DOHH2 (cell line): ENCODE data around the gene LUZP1.

Experiments
- CTCF ChIP-seq: fragments of 200-600 bp; sonication (generic); IDR thresholded peaks from one replicate; pipeline ENCODE4 v1.5.1; 2014; ENCODE audit warnings: antibody characterized with exemption, mild to moderate bottlenecking, low read depth, low read length; ENCODE audit not compliant: poor library complexity, severe bottlenecking
- EZH2phosphoT487 ChIP-seq: fragments of 200-600 bp; sonication (generic); IDR thresholded peaks from 2 replicates; pipeline ENCODE4 v1.6.1; 2017; ENCODE audit warnings: borderline replicate concordance, mild to moderate bottlenecking, antibody characterized with exemption, low read length, moderate library complexity, mixed read lengths

- no peak for TF ChIP-seq CTCF
- no peak for TF ChIP-seq EZH2phosphoT487
Measured at GRCh38 chr1:23101887-23102286, 66.8 kb downstream of the LUZP1 start.
